GM19463 (cell line): ENCODE measurements around the gene NAPEPLD.
"Not testable (repeated sequence)": the region's sequence is repeated elsewhere in the genome, so short reads cannot be mapped to it uniquely, and the experiment has no call there.

ENCODE experiments used
- ATAC-seq: cut with Tn5 transposase; IDR thresholded peaks from one replicate; pipeline ENCODE4 v1.9.1; 2021; ENCODE audit warnings: mild to moderate bottlenecking, moderate library complexity; ENCODE audit not compliant: unreplicated experiment

Gene NAPEPLD

GRCh38 chr7:103068414-103069403 lies 80.2 kb downstream of the NAPEPLD start:
- ATAC-seq = no peak

GRCh38 chr7:103065667-103066066 lies 83.2 kb downstream of the NAPEPLD start:
- peak; percentile 62 for ATAC-seq

GRCh38 chr7:103063895-103064294 lies 85.0 kb downstream of the NAPEPLD start:
- ATAC-seq = no peak

GRCh38 chr7:103059471-103059870 lies 89.4 kb downstream of the NAPEPLD start:
- no peak for ATAC-seq

GRCh38 chr7:103058122-103058521 lies 90.8 kb downstream of the NAPEPLD start:
- no peak for ATAC-seq

- ATAC-seq = not testable (repeated sequence)
Measured at GRCh38 chr7:103056006-103056405, 92.9 kb downstream of the NAPEPLD start.

GRCh38 chr7:103051519-103051918 lies 97.4 kb downstream of the NAPEPLD start:
- ATAC-seq = no peak
